Non-pigmented ciliary epithelial cell (primary cell): ENCODE data around the gene GPATCH4.
"Not testable (repeated sequence)": the region's sequence is repeated elsewhere in the genome, so short reads cannot be mapped to it uniquely, and the experiment has no call there.

Experiments
- DNase-seq: peaks from one replicate; pipeline ENCODE4 v3.0.0-alpha.2; 2010; ENCODE audit warnings: low read depth

The GPATCH4 gene

GRCh38 chr1:156596426-156596825 is 4.9 kb downstream of the GPATCH4 start:
- DNase-seq: no peak

- DNase-seq: no peak
Measured at GRCh38 chr1:156595016-156595415, 6.3 kb downstream of the GPATCH4 start.

- DNase-seq: no peak
Measured at GRCh38 chr1:156594190-156594589, 7.1 kb downstream of the GPATCH4 start.

DNA sequence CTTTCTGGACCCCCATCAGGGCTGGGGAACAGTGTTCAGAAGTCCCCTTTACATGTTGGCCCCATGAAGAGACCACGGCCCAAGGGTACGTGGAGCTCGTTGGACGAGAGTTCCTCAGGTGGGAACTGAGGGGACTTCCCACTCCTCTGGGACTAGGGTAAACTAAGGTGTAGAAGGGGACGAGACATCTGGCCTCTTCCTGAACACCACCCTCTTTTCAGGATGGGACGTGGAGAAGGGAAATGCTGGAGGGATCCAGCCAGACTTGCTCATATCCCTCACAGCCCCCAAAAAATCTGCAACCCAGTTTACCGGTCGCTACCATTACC is 7.7 kb downstream of the GPATCH4 start:
- no peak for DNase-seq

- DNase-seq: no peak
Measured at GRCh38 chr1:156592910-156593660, 8.2 kb downstream of the GPATCH4 start.

- no peak for DNase-seq
Measured at GRCh38 chr1:156592158-156592909, 8.9 kb downstream of the GPATCH4 start.

DNA sequence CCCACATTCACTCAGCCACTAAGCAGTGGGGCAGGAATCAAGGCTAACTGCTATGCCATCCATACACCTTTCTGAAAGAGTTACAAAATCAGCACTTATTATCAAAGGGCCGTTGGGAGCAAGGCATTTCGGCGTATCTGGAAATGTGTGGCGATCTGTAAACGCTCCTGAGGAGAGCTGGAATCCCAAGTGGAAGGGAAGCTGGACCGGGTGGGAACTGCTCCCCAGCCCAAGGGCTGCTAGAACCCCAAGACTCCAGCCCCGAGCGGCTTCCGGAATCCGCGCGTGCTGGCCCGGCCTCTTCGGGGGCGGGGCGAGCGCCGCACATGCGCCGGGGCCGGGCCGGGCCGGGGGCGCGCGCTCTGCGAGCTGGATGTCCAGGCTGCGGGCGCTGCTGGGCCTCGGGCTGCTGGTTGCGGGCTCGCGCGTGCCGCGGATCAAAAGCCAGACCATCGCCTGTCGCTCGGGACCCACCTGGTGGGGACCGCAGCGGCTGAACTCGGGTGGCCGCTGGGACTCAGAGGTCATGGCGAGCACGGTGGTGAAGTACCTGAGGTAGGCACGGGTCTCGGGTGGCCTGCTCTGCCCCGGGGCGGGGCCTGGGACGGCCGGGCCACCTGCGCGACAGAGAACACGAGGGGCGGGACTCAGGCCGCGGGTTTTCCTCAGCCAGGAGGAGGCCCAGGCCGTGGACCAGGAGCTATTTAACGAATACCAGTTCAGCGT is 9.7 kb downstream of the GPATCH4 start, which contains the start of gene NAXE:
TSS of gene NAXE (plus strand) at position 345 of the 726 bp plus-strand sequence. CDS start at position 374, 29 bp downstream.
- no peak for DNase-seq

DNA sequence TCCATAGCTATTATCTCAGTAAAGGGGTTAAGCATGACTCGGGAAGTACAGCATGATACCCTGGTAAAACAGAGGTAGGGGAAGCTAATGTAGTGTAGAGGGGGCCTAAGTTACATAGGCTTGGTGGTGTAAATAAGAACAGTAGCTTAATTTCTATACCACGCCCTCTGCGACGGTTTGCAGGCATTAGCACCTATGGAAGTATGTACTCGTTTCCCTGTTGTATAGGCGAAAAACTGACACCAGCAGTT is 10.2 kb downstream of the GPATCH4 start:
- DNase-seq: no peak

- no peak for DNase-seq
Measured at GRCh38 chr1:156590326-156591180, 10.7 kb downstream of the GPATCH4 start.

GRCh38 chr1:156589546-156589945 is 11.7 kb downstream of the GPATCH4 start:
- DNase-seq: no peak

DNA sequence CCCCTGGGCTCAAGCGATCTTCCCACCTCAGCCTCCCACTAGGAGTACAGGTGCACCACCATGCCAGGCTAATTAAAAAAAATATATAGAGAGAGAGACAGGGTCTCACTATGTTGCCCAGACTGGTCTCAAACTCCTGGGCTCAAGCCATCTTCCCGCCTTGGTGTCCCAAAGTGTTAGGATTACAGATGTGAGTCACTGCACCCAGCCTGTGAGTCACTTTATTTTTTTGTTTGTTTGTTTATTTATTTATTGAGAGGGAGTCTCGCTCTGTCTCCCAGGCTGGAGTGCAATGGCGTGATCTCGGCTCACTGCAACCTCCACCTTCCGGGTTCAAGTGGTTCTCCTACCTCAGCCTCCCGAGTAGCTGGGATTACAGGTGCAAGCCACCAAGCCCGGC is 13.4 kb downstream of the GPATCH4 start:
- not testable (repeated sequence) for DNase-seq

- no peak for DNase-seq
Measured at GRCh38 chr1:156586892-156587477, 14.3 kb downstream of the GPATCH4 start.

DNA sequence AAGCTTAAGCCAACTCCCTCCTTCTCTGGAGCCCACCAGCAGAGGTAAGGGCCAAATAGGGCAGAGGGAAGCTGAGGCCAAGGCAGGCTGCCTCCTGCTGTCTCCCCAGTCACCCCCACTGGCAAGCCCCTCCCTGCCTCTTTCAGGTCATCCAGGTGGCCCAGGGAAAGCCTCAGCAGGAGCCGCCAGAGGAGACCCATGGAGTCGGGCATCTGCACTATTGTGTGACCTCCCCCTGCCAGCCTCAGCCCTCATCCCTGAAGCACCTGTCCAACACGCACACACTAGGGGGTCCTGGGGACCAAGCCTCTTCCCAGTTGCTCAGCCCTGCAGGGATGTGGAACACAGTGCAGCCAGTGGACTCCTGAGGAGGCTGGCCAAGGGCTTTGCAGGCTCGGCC is 15.0 kb downstream of the GPATCH4 start:
- DNase-seq: no peak

- no peak for DNase-seq
Measured at GRCh38 chr1:156584813-156585212, 16.5 kb downstream of the GPATCH4 start.

- peak; percentile 60 for DNase-seq
Measured at GRCh38 chr1:156583821-156584622, 17.3 kb downstream of the GPATCH4 start.

GRCh38 chr1:156582388-156583017 is 18.8 kb downstream of the GPATCH4 start:
- DNase-seq: no peak

DNA sequence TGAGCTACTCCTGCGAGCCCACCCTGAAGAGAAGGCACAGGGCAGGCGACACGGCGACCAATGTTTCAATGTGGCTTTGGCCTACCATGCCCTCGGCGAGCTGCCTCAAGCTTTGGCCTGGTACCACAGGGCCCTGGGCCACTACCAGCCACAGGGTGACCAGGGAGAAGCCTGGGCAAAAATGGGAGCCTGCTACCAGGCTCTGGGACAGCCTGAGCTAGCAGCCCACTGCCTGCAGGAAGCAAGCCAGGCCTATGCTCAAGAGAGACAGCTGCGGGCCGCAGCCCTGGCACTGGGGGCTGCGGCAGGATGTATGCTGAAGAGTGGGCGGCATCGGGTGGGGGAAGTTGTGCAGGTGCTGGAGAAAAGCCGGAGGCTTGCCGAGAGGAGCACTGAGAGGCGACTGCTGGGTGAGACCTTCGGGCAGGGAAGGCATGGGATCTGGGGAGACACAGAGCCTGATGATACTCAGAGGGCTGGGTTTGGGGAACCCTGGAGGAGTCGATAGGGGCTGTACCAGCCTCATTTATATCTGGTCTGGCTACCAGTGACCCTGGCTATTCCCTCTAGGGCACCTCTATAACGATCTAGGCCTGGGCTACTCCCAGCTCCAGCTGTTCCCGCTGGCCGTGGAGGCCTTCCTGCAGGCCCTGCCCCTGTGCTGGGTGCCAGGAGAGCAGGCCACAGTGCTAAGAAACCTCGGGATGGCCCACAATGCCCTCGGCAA is 19.5 kb downstream of the GPATCH4 start:
- no peak for DNase-seq

DNA sequence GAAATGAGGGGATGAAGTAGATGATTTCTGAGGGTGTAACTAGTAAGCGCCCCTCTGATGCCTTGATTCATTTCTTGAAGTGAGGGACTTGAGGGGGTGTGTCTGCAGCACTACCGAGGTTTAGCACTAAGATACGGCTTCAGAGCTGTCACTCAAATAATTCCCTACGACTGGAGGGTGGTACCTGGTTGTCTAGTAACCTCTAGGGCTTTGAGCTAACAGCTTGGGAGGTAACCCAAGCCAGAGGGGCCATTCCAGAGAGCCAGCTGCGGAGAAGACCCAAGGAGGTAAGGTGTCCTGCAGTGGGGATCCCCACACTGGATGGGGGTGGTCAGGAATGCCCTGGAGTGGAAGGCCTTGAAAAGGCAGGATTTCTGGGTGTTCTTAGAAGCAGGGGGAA is 21.8 kb downstream of the GPATCH4 start, which contains the start of gene TTC24:
TSS of gene TTC24 (plus strand) at position 252 of the 400 bp plus-strand sequence. CDS start 1,642 bp downstream, outside the sequence.
- no peak for DNase-seq

DNA sequence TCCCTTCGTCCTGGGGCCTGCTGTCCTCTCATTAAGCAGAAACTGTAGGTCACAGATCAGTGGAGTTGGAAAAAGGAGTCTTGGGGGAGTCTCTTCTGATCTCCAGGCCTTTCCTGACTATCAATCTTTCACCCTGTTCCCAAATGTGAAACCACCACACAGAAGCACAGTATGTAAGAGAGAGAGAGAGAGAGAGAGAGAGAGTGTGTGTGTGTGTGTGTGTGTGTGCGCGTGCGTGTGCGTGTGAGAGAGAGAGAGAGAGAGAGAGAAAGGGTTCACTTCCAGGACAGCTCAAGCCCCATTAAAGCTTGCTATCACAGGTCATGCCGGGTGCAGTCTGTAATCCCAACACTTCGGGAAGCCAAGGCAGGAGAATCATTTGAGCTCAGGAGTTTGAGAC is 23.2 kb downstream of the GPATCH4 start:
- no peak for DNase-seq

- no peak for DNase-seq
Measured at GRCh38 chr1:156577550-156577949, 23.7 kb downstream of the GPATCH4 start.
